Measurements from ENCODE around the gene SENP1.
"Not testable (repeated sequence)": the region's sequence is repeated elsewhere in the genome, so short reads cannot be mapped to it uniquely, and the experiment has no call there.

The SENP1 gene

GRCh38 chr12:48105867-48106680, at the start of gene SENP1:
Gene SENP1, minus strand, starts transcription at chr12:48106079. Its CDS starts 4,607 bp downstream, at chr12:48101472.
- peak; percentile 83 for DNase-seq (ENCODE audit: low spot score)

GRCh38 chr12:48151103-48151771, 45.4 kb upstream of the SENP1 start:
- no peak for DNase-seq (ENCODE audit: low spot score)

- DNase-seq (ENCODE audit: low spot score) = no peak
These were observed 40.1 kb upstream of the SENP1 start for GRCh38 chr12:48145981-48146380.

- DNase-seq (ENCODE audit: low spot score) = no peak
These were observed 38.0 kb upstream of the SENP1 start for GRCh38 chr12:48143898-48144297.

GRCh38 chr12:48142818-48143674, 37.2 kb upstream of the SENP1 start:
- no peak for DNase-seq (ENCODE audit: low spot score)

- no peak for DNase-seq (ENCODE audit: low spot score)
These were observed 29.1 kb upstream of the SENP1 start for GRCh38 chr12:48135027-48135426.

GRCh38 chr12:48132826-48133225, 26.9 kb upstream of the SENP1 start:
- DNase-seq (ENCODE audit: low spot score) = no peak

GRCh38 chr12:48131517-48131916, 25.6 kb upstream of the SENP1 start:
- no peak for DNase-seq (ENCODE audit: low spot score)

GRCh38 chr12:48129376-48129775, 23.5 kb upstream of the SENP1 start:
- no peak for DNase-seq (ENCODE audit: low spot score)

GRCh38 chr12:48128800-48129199, 22.9 kb upstream of the SENP1 start:
- no peak for DNase-seq (ENCODE audit: low spot score)

- no peak for DNase-seq (ENCODE audit: low spot score)
These were observed 21.2 kb upstream of the SENP1 start for GRCh38 chr12:48126953-48127630.

GRCh38 chr12:48125985-48126384, 20.1 kb upstream of the SENP1 start:
- DNase-seq (ENCODE audit: low spot score) = no peak

- DNase-seq (ENCODE audit: low spot score) = not testable (repeated sequence)
These were observed 19.7 kb upstream of the SENP1 start for GRCh38 chr12:48125542-48125941.

GRCh38 chr12:48123169-48123568, 17.3 kb upstream of the SENP1 start:
- DNase-seq (ENCODE audit: low spot score) = no peak

- DNase-seq (ENCODE audit: low spot score) = no peak
These were observed 16.4 kb upstream of the SENP1 start for GRCh38 chr12:48122065-48122834.

- no peak for DNase-seq (ENCODE audit: low spot score)
These were observed 15.6 kb upstream of the SENP1 start for GRCh38 chr12:48121522-48121921.

GRCh38 chr12:48119834-48120195, 13.9 kb upstream of the SENP1 start:
- no peak for DNase-seq (ENCODE audit: low spot score)

GRCh38 chr12:48119078-48119833, 13.4 kb upstream of the SENP1 start, which contains the start of gene PFKM:
Gene PFKM, plus strand, starts transcription at chr12:48119364. Its CDS starts 3,411 bp downstream, at chr12:48122775.
- peak; percentile 68 for DNase-seq (ENCODE audit: low spot score)

GRCh38 chr12:48118284-48118871, 12.5 kb upstream of the SENP1 start:
- DNase-seq (ENCODE audit: low spot score) = no peak

- no peak for DNase-seq (ENCODE audit: low spot score)
These were observed 10.1 kb upstream of the SENP1 start for GRCh38 chr12:48115957-48116356.

Measured in HuH-7 (cell line).